ENCODE measurements around the gene P2RX7.

P2RX7 gene

GRCh38 chr12:121232977-121233627 lies 100.4 kb downstream of the P2RX7 start:
- DNase-seq: no peak

GRCh38 chr12:121233628-121234020 lies 100.9 kb downstream of the P2RX7 start:
- no peak for DNase-seq

GRCh38 chr12:121236776-121237175 lies 104.1 kb downstream of the P2RX7 start:
- DNase-seq: no peak

- DNase-seq: no peak
Observed at GRCh38 chr12:121237415-121237814, 104.7 kb downstream of the P2RX7 start.

Measured in NCI-H1092 (cell line).